Activated CD8-positive, alpha-beta T cell treated with anti-CD3 and anti-CD28 coated beads for 36 hours (primary cell): Measurements from ENCODE around the gene NR1H2. TPM values are rescaled to one million over a fixed set of nuclear protein-coding genes. Genes with fewer than 3 reads are reported as not detected.

Experiments used
- ATAC-seq: fragments of 200-7000 bp; cut with Tn5 transposase; one replicate; pipeline ENCODE4 v1.10.0; 2021; ENCODE audit warnings: mild to moderate bottlenecking, moderate library complexity
- CTCF ChIA-PET: fragments of 350-600 bp; sonication (Branson Sonifier 250); formaldehyde crosslinking; loops from one replicate; lab custom pipeline; 2021; ENCODE audit warnings: antibody characterized with exemption; lab: Charles Lee
- POLR2A ChIA-PET: fragments of 350-600 bp; sonication (Branson Sonifier 250); formaldehyde crosslinking; loops from one replicate; lab custom pipeline; 2021; ENCODE audit warnings: antibody characterized with exemption; lab: Charles Lee
- DNase-seq: peaks from one replicate; pipeline ENCODE4 v3.0.0-alpha.2; 2020
- H3K27ac Mint-ChIP-seq: one replicate; pipeline ENCODE4 v1.8.0; 2021; ENCODE audit warnings: mild to moderate bottlenecking, mixed read lengths
- H3K27me3 Mint-ChIP-seq: one replicate; pipeline ENCODE4 v1.8.0; 2021; ENCODE audit warnings: mixed read lengths
- H3K36me3 Mint-ChIP-seq: one replicate; pipeline ENCODE4 v1.8.0; 2021; ENCODE audit warnings: low read depth, mixed read lengths
- H3K4me1 Mint-ChIP-seq: one replicate; pipeline ENCODE4 v1.8.0; 2021; ENCODE audit warnings: low read depth, mixed read lengths
- H3K4me3 Mint-ChIP-seq: one replicate; pipeline ENCODE4 v1.8.0; 2021; ENCODE audit warnings: mild to moderate bottlenecking, moderate library complexity, mixed read lengths
- H3K9me3 Mint-ChIP-seq: one replicate; pipeline ENCODE4 v1.8.0; 2021; ENCODE audit warnings: mixed read lengths
- intact Hi-C: fragments of 100-400 bp; cut with micrococcal nuclease; formaldehyde crosslinking; loops from one replicate; pipeline ENCODE4 v1.10.0; 2022
- total RNA-seq, 2 experiments: library from RNA; stranded (reverse); gene quantifications; one replicate each; pipeline ENCODE4 v1.2.3, GENCODE V29; 2021
- TF ChIP-seq, protein P1 (sequence below): fragments of 200-600 bp; IDR thresholded peaks from one replicate; pipeline ENCODE4 v1.8.0; 2022; ENCODE audit warnings: antibody characterized with exemption, mild to moderate bottlenecking

The NR1H2 gene
- 10 to 100 TPM; 50.9 to 52.3 TPM for total RNA-seq

DNA sequence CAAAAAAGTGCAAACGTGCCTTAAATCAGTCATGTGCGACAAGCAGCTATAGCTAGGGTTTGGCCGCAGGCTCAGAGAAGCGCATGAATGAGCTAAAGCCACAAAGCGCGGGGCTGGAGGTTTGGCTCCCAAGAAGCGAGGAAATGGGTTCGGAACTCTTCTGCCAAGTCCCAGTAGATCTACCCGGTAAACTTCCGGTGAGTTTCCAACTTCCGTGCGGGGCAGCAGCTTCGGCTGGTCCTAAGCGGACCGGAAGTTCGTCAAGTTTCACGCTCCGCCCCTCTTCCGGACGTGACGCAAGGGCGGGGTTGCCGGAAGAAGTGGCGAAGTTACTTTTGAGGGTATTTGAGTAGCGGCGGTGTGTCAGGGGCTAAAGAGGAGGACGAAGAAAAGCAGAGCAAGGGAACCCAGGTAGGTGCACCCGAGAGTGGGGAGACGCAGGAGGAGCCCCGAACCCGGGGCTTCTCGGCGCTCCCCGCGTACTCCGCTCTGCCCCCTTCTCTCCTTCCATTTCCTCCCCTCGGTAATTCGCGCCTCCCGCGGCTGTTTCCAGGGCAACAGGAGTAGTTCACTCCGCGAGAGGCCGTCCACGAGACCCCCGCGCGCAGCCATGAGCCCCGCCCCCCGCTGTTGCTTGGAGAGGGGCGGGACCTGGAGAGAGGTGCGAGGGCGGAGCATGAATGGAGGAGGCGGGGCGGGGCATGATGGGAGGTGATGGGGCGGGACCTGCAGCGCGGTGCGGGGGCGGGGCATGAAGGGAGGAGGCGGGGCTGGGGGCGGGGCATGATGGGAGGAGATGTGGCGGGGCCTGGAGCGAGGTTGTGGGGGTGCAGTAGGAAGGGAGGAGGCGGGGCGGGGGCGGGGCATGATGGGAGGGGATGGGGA is at the start of gene NR1H2:
NR1H2 (plus strand) TSS at position 292 of the 885 bp plus-strand sequence. CDS start 1,149 bp downstream, outside the sequence.
- POLR2A ChIA-PET, result interaction anchor here (1.0 to 2.7 kb wide), 7 partner anchors 8 to 85 kb away, joined by 4 to 11 read pairs (median 7); partner anchors contain the start of genes NAPSA and POLD1
- peak within 1 kb of the TSS; percentile 98 for H3K4me3 Mint-ChIP-seq
- intact Hi-C loops, result no loop called here
- H3K9me3 Mint-ChIP-seq, result no peaks in the 10 kb centered on the region
- CTCF ChIA-PET, result interaction anchor here (0.8 to 2.3 kb wide), 3 partner anchors 8 to 19 kb away, joined by 3 to 15 read pairs (median 3); partner anchors contain the start of gene POLD1
- H3K27me3 Mint-ChIP-seq, result no peaks in the 10 kb centered on the region
- DNase-seq, result peak; percentile 96
- H3K4me1 Mint-ChIP-seq, result peaks cover 25% of the 10 kb centered on the region
- H3K36me3 Mint-ChIP-seq, result peaks cover 27% of the 10 kb centered on the region
- peak; percentile 86 for ATAC-seq
- TF ChIP-seq, protein P1, sequence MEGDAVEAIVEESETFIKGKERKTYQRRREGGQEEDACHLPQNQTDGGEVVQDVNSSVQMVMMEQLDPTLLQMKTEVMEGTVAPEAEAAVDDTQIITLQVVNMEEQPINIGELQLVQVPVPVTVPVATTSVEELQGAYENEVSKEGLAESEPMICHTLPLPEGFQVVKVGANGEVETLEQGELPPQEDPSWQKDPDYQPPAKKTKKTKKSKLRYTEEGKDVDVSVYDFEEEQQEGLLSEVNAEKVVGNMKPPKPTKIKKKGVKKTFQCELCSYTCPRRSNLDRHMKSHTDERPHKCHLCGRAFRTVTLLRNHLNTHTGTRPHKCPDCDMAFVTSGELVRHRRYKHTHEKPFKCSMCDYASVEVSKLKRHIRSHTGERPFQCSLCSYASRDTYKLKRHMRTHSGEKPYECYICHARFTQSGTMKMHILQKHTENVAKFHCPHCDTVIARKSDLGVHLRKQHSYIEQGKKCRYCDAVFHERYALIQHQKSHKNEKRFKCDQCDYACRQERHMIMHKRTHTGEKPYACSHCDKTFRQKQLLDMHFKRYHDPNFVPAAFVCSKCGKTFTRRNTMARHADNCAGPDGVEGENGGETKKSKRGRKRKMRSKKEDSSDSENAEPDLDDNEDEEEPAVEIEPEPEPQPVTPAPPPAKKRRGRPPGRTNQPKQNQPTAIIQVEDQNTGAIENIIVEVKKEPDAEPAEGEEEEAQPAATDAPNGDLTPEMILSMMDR, result no peak
- peak within 1 kb of the TSS; percentile 99 for H3K27ac Mint-ChIP-seq

GRCh38 chr19:50327013-50327412 is 49.2 kb upstream of the NR1H2 start:
- TF ChIP-seq, protein P1, result no peak
- intact Hi-C loops, result no loop called here
- H3K27ac Mint-ChIP-seq, result no peak overlapping the region
- ATAC-seq (no peak), DNase-seq (no peak)
- H3K4me1 Mint-ChIP-seq, result peaks cover 38% of the 10 kb centered on the region
- ChIA-PET CTCF (no interaction called here), POLR2A (no interaction called here)
- H3K4me3 Mint-ChIP-seq, result peak overlapping the region; percentile 20
- H3K9me3 Mint-ChIP-seq, result peaks cover 7% of the 10 kb centered on the region
- peaks cover 10% of the 10 kb centered on the region for H3K36me3 Mint-ChIP-seq
- H3K27me3 Mint-ChIP-seq, result peaks cover 63% of the 10 kb centered on the region

GRCh38 chr19:50327461-50328223 is 48.6 kb upstream of the NR1H2 start:
- intact Hi-C loops, result no loop called here
- Mint-ChIP-seq H3K36me3 (peaks cover 10% of the 10 kb centered on the region), H3K27me3 (peaks cover 65% of the 10 kb centered on the region), H3K27ac (no peak overlapping the region), H3K9me3 (peaks cover 7% of the 10 kb centered on the region), H3K4me1 (peaks cover 45% of the 10 kb centered on the region), H3K4me3 (peak overlapping the region; percentile 20)
- ATAC-seq, result no peak
- ChIA-PET POLR2A (interaction anchor here (1.1 kb wide), 1 partner anchor 30 kb away, joined by 3 read pairs; no protein-coding TSS in a partner anchor), CTCF (interaction anchor here (0.8 to 1.6 kb wide), 7 partner anchors 12 to 91 kb away, joined by 3 to 8 read pairs (median 3); no protein-coding TSS in a partner anchor)
- DNase-seq, result no peak
- TF ChIP-seq, protein P1, result no peak

- ChIA-PET CTCF (interaction anchor here (0.8 to 1.6 kb wide), 7 partner anchors 12 to 92 kb away, joined by 3 to 8 read pairs (median 3); no protein-coding TSS in a partner anchor), POLR2A (interaction anchor here (1.1 kb wide), 1 partner anchor 29 kb away, joined by 3 read pairs; no protein-coding TSS in a partner anchor)
- peaks cover 48% of the 10 kb centered on the region for H3K4me1 Mint-ChIP-seq
- H3K27me3 Mint-ChIP-seq, result peaks cover 68% of the 10 kb centered on the region
- peaks cover 7% of the 10 kb centered on the region for H3K9me3 Mint-ChIP-seq
- no peak overlapping the region for H3K4me3 Mint-ChIP-seq
- TF ChIP-seq, protein P1, result no peak
- intact Hi-C loops, result no loop called here
- peak; percentile 45 for DNase-seq
- no peak overlapping the region for H3K27ac Mint-ChIP-seq
- peaks cover 10% of the 10 kb centered on the region for H3K36me3 Mint-ChIP-seq
- ATAC-seq, result no peak
Observed at GRCh38 chr19:50328224-50328872, 47.9 kb upstream of the NR1H2 start.
